ENCODE data around the gene CAVIN1.
"Not testable (repeated sequence)": the region's sequence is repeated elsewhere in the genome, so short reads cannot be mapped to it uniquely, and the experiment has no call there.

Gene CAVIN1

DNA sequence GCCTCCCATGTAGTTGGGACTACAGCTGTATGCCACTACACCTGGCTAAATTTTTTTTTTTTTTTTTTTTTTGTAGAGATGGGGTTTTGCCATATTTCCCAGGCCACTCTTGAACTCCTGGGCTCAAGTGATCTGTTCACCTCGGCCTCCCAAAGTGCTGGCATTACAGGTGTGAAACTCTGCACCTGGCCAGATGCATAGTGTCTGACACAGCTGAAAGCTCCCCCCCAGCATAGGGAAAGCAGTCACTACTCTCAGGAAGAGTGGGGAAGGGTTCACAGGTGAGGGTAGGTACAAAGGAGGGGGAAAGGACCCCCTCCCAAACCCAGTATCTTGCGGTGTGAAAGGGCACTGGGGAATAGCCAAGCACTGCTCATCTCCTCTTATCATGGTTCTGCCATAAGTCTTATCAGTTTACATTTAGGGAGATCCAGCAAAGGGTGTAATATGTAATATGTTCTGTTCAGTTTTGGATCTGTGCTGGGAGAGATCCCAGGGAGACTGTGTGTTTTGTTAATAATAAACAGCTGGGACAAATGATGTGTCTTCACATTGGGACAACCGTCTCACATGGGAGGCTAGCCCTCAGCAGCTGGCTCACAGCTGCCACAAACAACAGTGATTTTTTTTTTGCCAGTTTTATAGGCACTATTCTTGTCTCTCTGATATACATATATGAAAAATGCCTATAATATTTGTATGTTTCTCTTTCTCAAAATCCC is 6.8 kb upstream of the CAVIN1 start:
- DNase-seq: no peak

DNA sequence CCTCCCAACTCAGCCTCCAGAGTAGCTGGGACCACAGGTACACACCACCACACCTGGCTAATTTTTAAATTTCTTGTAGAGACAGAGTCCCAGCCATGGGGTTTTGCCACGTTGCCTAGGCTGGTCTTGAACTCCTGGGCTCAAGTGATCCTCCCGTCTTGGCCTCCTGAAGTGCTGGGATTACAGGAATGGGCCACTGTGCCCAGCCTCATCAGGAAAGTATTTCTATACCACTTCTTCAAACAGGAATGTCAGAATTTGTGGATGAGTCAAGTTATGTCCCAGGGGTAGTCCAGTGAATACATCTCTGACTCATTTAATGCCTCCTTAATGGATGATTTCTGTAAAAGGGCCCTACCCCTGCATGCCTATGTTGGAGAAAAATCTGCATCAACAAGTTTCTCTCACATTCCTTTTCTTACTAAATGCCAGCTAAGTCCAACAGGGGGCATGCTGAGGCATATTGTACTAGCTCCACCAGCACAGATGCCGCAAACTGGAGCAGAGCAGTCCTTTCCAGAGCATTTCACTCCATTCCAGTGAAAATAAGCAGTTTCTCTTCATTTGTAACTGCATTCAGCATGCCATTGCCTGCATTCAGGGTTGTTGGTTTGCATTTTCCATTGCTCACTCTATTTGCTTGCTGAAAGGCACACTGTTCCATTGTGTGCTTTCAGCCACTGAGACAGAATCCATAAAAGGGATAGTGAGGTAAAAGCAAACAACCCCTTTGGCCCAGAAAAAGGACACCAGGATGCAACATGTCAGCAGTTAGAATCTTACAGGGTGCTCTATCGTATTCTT is 5.3 kb upstream of the CAVIN1 start:
- DNase-seq: no peak

DNA sequence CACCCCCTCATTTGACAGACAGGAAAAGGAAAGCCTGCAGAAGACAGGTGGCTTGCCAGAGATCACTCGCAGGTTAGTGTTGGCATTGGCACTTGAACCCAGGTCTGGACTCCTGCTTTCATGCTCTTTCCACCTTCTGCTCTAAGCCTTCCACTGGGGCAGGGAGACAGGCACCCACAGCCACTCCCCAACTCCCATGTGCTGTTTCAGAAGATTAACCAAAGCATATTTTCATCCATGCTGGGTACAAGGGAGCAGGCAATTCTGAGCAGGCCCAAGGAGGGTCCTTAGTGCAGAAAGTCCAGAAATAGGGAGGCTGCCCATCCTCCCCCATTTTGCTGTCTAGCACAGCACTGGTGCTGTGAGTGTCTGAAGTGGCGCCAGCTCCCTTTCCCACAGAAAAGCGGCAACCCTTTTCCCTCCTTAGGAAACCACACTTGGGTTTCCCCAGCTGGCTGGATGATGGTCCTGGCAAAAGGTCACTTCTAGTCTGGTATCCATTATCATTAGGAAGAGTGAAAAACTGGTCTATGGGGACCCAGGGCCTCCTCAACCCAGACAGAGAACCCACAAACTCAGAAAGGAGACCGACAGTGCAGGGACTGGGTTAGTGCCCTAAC is 2.0 kb upstream of the CAVIN1 start:
- DNase-seq: no peak

DNA sequence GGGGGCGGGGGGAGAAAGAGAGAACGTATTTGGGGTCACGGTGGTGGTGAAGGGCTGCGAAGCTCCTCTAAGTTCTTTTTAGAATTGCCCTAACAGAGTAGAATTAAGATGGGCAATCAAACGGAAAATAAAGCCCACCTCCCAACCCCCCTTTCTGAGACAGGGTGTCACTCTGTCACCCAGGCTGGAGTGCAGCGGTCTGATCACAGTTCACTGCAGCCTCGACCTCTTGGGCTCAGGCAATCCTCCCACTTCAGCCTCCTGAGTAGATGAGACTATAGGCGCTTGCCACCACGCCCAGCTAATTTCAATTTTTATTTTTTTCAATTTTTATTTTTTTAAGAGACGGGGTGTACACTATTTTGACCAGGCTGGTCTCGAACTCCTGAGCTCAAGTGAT is 710 bp upstream of the CAVIN1 start:
- DNase-seq: no peak

DNA sequence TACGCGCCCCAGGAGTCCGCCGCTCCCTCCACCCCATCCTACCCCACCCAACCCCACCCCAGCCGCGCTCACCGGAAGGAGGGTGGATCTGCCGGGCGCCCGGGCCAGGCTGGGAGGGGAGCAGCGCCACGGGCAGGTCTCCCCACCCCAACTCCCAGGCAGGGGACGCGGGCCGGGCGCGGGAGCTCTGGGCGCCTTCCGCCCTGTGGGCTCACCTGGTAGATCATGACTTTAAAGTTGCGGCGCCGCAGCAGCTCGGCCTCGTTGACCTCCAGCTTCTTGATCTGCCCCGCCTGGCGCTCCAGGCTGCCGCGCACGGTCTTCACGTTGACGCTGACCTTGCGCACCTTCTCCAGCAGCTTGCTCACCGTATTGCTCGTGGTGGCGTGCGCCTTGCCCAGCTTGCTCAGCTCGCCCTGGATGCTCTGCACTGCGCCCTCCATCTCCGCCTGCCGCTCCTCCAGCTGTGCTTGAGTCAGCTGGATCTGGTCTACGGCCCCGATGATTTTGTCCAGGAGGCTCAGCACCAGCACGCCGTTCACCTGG is 571 bp downstream of the CAVIN1 start:
- no peak for DNase-seq

DNA sequence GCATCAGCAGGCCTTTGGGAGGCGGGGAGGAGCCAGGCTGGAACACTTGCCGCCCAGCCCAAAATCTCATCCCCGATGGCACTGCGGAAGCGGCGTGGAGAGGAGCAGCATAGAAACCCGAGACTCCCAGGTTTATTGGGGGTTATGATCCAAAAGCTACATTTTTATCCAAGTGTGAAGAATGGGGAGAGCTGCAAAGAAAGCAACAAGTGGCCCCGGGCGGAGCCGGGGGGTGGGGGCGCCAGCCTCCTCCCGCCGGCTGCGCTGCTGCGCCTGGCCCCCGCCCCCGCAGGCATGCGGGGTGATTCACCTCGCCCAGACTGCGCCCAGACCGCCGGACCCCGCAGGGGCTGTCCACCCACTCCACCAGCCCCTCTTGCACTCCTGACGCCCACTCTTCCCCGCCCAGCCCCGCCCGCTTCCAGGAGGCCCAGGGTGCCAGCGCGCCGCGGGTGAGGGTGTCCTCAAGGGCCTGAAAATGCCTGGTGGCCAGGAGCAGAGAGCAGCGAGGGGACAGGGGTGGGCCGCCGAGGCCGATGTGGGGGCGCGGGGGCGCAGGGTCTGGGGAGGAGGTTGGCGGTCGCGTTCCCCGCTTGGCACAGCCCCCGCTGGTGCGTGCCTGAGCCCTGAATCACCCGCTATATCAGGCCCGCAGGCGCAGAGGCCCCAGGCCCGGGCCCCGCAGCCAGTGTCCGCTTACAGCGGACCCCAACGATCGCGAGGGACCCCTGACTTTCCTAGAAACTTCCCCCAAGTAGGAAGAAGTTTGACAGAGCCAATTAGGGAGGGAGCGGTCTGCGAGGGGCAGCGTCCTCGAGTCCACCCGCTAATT is 1.3 kb downstream of the CAVIN1 start:
- DNase-seq: no peak

DNA sequence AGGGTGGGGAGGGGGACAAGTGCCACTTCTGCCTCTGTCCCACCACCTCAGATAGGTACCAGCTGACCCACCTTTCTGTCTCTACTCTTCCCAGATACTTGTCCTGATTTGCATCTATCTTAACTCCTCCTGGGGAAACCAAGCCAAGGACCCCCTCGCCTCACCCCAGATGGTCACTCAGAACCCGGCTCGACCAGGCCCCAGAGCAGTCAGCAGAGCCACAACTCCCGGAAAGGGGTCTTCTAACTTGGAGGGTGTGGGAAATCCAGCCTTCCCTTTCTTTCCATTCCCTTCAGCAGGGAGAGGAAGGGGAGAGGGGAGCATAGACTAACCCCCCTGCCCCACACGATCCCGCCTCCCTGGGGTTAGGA is 1.9 kb downstream of the CAVIN1 start:
- DNase-seq: no peak

DNA sequence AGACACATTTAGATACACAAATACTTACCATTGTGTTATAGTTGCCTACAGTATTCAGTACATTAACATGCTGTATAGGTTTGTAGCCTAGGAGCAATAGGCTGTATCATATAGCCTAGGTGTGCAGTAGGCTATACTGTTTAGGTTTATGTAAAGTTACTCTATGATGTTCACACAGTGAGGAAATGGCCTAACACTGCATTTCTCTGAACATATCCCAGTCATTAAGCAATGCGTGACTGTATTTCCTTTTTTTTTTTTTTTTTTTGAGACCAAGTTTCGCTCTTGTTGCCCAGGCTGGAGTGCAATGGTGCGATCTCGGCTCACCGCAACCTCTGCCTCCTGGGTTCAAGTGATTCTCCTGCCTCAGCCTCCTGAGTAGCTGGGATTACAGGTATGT is 5.1 kb downstream of the CAVIN1 start:
- not testable (repeated sequence) for DNase-seq

DNA sequence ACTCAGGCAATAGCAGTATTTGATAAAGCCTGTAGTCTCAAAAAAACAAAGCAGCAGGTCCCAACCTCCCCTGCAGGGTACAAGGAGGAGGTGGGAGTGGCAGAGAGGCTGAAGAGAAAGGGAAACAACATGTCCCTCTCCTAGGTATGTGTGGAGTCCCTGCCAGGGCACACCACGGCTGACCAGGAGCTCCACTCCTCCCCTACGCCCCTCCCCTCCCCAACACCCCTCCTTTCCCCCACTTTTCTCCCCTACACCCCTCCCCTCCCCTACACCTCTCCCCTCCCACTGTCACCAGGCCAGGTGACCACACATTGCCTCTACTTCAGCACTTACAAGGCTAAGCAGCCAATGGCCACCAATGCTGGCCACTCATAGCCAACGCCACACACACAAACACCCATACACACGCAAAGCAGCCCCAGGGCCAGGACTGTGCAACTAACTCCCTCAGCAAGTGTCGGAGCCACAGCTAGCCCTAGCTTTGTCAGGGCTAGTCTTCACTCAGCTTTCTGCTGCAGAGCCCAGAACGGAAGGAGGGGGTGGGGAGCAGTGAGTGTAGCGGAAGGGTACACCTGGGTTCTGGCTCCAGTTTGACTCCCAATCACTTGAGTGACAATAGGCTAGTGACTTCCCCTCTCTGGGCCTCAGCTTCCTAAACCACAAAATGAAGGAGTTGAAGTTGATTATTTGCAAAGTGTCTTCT is 8.2 kb downstream of the CAVIN1 start:
- DNase-seq: no peak

DNA sequence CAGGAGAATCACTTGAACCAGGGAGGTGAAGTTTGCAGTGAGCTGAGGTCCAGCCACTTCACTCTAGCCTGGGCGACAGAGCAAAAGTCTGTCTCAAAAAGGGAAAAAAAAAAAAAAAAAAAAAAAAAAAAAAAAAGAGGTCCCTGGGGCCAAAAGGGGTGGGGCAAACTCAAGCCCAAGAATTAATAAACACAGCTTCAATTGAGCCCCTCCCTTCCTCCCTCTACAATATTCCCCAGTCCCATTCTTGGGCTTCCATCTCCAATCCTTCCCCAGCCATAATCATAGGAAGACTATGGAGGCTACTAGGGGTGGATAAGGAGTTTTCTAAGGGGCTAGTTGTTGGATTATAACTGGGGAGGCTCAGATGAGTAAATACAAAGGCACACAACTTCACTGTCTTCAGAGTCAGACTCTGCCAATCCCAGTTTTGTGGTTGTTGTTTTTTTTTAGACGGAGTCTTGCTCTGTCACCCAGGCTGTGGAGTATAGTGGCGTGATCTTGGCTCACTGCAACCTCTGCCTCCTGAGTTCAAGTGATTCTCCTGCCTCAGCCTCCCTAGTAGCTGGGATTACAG is 9.5 kb downstream of the CAVIN1 start:
- DNase-seq: no peak

DNA sequence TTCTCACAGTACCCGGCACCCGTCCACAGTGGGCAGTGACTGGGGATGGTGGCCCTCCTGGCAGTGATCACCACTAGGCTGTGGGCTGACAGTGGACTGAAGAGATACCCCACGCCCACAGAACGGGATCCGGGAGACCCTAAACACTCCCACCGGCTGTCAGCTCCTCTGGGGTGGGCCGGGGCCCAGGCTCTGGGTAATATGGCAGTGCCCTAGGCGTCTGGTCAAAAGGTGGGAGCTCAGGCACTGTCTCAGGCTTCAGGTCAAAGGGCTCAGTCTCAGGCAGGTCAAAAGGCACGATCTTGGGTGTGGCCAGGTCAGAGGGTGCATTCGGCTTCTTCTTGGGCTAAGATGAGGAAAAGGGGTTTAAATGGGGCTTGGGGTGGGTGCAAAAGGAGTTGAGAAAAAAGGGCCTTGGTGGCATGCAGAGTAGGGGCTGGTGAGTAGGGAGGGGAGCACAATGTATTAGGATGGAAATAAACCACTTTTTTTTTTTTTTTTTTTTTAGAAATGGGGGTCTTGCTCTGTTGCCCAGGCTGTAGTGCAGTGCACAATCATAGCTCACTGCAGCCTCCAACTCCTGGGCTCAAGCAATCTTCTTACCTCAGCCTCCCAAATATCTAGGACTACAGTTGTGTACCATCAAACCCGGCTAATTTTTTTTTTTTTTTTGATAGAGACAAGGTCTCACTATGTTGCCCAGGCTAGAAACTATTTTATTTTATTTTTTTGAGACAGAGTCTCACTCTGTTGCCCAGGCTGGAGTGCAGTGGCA is 11.0 kb downstream of the CAVIN1 start:
- no peak for DNase-seq

DNA sequence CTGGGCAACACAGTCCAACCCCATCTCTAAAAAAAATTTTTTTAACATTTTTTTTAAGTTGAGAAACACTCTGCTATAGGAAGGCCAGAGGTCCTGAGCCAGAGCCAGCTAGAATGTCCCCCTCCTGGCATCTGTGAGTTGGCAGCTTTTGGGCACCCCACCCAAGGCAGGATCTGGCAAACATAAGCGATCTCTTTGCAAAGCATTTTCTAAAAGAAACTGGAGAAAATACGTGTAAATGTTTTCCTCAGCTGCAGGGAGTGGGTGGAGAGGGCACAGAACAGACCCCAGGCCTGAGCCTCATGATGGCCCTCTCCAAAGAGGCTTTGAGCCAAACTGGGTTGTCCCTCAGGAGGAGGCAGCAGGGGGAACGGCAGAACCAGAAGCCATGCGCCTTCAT is 11.7 kb downstream of the CAVIN1 start:
- DNase-seq: no peak

DNA sequence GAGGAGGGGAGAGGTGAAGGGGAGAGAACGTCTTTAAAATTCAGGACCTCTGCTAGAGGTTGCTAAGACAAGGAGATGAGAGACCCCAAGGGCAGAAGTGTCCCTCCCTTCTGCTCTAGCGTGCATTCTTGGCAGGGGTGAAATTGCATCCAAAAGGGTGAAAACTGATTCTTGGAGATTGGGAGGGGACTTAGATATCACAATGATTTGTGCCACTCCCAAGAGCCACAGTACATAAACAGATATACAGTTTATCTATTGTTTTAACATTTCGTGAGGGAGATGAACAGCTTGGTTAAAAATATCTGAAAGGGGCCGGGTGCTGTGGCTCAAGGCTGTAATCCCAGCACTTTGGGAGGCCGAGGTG is 12.8 kb downstream of the CAVIN1 start:
- no peak for DNase-seq

DNA sequence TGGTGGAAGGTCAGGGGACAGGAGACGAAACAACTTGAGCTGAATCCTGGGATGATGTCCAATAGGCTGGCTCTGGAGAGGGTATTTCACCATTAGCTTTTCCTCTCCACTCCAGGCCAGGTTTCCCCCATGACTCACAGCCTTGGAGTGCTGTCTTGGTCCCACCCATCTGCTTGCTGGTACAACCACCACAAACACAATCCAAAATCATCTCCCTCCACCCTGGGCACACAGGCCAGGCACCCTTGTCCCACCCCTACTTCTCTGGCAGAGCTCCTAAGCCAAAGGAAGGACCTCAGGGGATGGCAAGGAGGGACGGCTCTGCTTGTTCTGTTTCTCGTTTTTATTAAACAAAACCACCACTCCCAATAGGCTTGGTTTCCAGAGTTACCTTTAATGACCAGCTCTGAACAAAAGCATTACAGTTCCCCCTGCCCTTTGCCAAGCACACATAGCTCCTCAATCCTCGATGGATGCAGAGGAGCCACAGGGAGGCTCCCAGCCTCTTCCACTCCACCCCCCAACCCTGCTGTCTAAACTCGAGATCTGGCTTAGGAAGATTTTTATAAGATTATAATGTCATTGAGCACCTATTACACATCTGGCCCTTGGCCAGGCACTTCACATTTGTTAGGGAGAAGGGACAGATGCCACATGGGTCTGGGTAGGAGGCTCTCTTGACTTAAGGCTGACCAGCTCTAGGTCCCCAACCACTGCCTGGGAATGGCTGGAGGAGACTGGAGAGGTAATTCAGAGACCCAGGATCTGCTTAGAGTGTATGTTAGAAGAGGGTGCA is 13.3 kb downstream of the CAVIN1 start:
- DNase-seq: no peak

DNA sequence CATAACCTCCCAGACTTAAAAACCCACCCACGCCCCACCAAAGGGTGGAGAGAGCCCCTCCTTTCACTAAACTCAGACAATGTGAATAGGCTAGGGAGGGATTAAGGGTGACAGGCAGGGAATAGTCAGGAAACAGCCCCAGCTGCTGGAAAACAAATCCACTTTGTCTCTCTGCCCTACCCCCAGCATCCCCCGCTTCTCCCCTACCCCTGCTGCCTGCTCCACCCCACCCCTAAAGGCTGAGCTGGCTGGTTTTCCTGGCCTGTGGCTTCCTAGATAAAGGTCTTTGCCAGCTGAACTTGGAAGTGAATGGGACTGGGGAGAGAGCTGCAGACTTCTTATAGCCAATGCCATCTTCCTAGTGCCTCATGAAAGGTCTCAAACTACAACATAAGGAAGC is 15.0 kb downstream of the CAVIN1 start:
- DNase-seq: no peak

DNA sequence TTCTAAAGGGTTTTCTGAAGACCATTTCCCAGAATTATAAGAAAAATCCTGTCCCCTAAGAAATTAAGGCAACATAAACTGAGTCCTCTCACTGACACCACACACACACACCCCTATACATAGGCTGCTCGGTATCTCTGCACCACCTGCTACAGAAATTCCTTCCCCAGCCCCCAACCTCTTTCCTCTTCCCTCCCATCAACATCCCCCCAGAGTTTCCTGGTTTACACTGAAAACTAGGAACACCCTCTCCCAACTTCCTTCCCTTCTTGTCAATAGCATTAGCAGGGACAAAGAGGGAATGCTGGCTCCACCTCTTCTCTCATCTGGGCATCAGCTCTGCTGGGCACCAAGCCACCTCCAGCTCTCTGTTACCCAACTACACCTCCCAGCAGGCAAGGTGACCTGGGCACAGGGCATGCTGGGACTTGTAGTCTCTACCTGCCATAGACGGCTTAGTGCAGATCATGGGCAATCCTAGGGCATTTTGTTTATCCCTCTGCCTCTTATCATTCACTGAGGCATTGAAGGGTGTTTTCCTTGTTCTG is 15.7 kb downstream of the CAVIN1 start:
- DNase-seq: peak; percentile 34 to 79

DNA sequence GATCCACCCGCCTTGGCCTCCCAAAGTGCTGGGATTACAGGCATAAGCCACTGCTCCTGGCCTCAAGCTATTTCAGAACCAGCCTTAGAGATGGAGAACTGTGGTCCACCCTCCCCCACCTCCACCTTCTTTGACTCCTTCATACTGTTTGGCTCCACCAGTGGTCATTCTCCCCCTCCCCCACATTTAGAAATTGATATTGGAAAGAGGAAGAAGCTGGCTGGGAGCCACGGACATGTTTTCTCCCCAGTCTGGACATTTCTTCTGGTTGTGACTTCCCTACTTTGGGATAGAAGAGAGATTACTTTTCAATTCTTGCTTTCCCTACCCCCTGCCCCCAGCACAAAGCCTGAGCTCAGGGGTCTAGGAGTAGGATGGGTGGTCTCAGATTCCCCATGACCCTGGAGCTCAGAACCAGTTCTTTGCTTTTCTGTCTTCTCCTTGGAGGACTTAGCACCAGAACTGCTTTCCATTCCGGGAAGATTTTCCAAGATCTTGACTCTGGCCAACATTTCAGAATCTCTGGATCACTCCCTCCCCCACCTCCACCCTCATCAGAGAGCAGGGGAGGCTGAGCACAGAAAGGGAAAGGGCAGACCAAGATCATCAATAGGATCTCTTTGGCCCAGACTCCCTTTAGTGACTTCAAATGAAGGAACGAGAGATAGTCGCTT is 16.3 kb downstream of the CAVIN1 start:
- no peak for DNase-seq

DNA sequence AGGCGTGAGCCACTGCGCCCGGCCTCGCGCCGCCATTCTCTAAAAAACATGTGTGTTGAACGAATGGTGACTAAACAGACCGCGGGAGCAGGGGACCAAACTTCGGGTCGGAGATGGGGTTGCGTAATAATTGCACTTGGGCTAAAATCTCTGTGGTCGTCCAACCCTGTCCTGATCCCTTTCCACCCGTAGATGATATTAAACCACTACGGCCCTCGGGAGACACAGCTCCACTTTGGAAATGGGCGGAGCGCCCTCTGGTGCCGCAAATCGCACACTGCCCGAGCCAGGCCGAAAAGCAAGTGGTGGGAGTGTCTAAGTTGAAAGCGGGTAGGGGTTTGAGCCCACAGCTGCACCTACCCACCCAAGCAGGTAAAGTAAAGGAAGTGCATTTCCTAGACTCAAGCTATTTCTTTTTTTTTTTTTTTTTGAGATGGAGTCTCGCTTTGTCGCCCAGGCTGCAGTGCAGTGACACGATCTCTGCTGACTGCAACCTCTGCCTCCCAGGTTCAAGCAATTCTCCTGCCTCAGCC is 17.0 kb downstream of the CAVIN1 start:
- peak in 1 of 2 experiments; percentile 11 for DNase-seq

DNA sequence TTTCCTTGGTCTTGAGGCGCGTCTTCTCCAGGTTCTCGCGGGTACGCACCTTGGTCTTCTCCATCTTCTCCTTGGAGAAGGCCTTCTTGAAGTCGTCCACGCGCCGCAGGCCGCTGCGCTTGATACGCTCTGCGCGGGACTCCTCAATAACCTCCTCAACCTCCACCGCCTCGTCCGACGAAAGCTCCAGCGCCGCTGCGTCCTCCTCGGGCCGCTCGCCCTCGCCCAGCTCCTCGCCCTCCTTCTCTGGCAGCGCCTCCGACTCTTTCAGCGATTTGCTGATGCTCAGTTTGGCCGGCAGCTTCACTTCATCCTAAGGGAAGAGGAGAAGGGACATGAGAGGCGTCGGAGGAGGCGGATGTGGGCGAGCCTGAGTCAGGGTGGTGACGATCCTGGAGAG is 18.0 kb downstream of the CAVIN1 start:
- no peak for DNase-seq

Measured in cerebellar nuclear complex (tissue), 1 donor.